HepG2 (cell line): ENCODE data around the gene SKP2. TPM values are rescaled to one million over a fixed set of nuclear protein-coding genes. Genes with fewer than 3 reads are reported as not detected.

Experiments
- ATAC-seq: fragments of 200-7000 bp; cut with Tn5 transposase; 3 replicates; pipeline ENCODE4 v1.9.1; 2020; ENCODE audit warnings: mild to moderate bottlenecking, moderate library complexity
- BruUV-seq: library from RNA; stranded (reverse); fragments of 400-500 nt; replicated peaks from 2 replicates; lab custom pipeline; 2021; lab: Mats Ljungman, UMichigan
- CTCF ChIA-PET: fragments of 300-600 bp; formaldehyde crosslinking; extraction: SDS; loops from one replicate; lab custom pipeline; 2021; ENCODE audit warnings: low total read pairs, inconsistent platforms, low intra/inter-chr PET ratio; lab: Yijun Ruan, JAX
- POLR2A ChIA-PET: fragments of 350-600 bp; sonication (Branson Sonifier 250); formaldehyde crosslinking; loops from one replicate; lab custom pipeline; 2020; ENCODE audit warnings: antibody characterized with exemption, inconsistent platforms; lab: Yijun Ruan, JAX
- DNase-seq: peaks from one replicate; pipeline ENCODE4 v3.0.0-alpha.2; 2015; ENCODE audit warnings: low spot score
- FAIRE-seq: peaks from 3 replicates; lab custom pipeline; 2011; peaks lifted over from hg19 to GRCh38; lab: Jason Lieb, UNC
- H2AFZ ChIP-seq: one replicate; pipeline ENCODE4 v1.6.1; 2011; ENCODE audit warnings: low read length, inconsistent platforms
- H3K27ac ChIP-seq: fragments of 300-600 bp; 3 replicates; pipeline ENCODE4 v1.8.0; 2011; ENCODE audit warnings: mixed run types, mild to moderate bottlenecking, mixed read lengths, low read length, inconsistent platforms; ENCODE audit not compliant: insufficient read depth; ENCODE audit errors: extremely low read length
- H3K27me3 ChIP-seq, 2 experiments: fragments of 200-600 bp in 1 of 2; 2 replicates in 1 of 2; 3 replicates in 1 of 2; pipeline versions ENCODE4 v1.6.0 to v1.8.0; 2011; ENCODE audit warnings: low read length in 2 of 2, mild to moderate bottlenecking in 2 of 2, moderate library complexity in 2 of 2, inconsistent platforms in 1 of 2; ENCODE audit not compliant: insufficient read depth in 2 of 2, control insufficient read depth in 1 of 2
- H3K36me3 ChIP-seq, 2 experiments: fragments of 200-600 bp in 1 of 2; replicated peaks in 1 of 2; 2 replicates in 1 of 2; 3 replicates in 1 of 2; pipeline versions ENCODE4 v1.5.1 to v1.8.0; 2011; ENCODE audit warnings: low read length in 2 of 2, inconsistent platforms in 1 of 2; ENCODE audit not compliant: insufficient read depth in 2 of 2, control insufficient read depth in 1 of 2
- H3K4me1 ChIP-seq: 2 replicates; pipeline ENCODE4 v1.5.1; 2012; ENCODE audit warnings: low read length, inconsistent platforms; ENCODE audit not compliant: insufficient read depth
- H3K4me2 ChIP-seq: 2 replicates; pipeline ENCODE4 v1.6.0; 2011; ENCODE audit warnings: low read depth, low read length, inconsistent platforms
- H3K4me3 ChIP-seq, 3 experiments: fragments of 200-600 bp in 1 of 3; sonication (generic), shearing (Covaris generic) in 1 of 3; replicated peaks in 1 of 3; 2 replicates each; pipeline ENCODE4 v1.5.1; 2011 to 2016; ENCODE audit warnings: low read length in 3 of 3, inconsistent platforms in 2 of 3, low read depth in 2 of 3, mild to moderate bottlenecking in 2 of 3, control low read depth in 1 of 3, mixed read lengths in 1 of 3; ENCODE audit not compliant: insufficient read depth in 1 of 3
- H3K79me2 ChIP-seq: one replicate; pipeline ENCODE4 v1.6.1; 2011; ENCODE audit warnings: low read length, inconsistent platforms; ENCODE audit not compliant: insufficient read depth
- H3K9ac ChIP-seq: 2 replicates; pipeline ENCODE4 v1.6.0; 2011; ENCODE audit warnings: mild to moderate bottlenecking, low read depth, low read length, inconsistent platforms; ENCODE audit not compliant: insufficient read depth
- H3K9me3 ChIP-seq: 2 replicates; pipeline ENCODE4 v1.5.1; 2012; ENCODE audit warnings: mild to moderate bottlenecking, low read length
- H4K20me1 ChIP-seq: 2 replicates; pipeline ENCODE4 v1.6.0; 2011; ENCODE audit warnings: inconsistent platforms, mild to moderate bottlenecking, low read length, moderate library complexity; ENCODE audit not compliant: insufficient read depth
- ASH2L ChIP-seq: fragments of 300-600, 200-600 bp; sonication (generic); IDR thresholded peaks from 2 replicates; pipeline ENCODE4 v1.7.0; 2017; ENCODE audit warnings: low read depth, mild to moderate bottlenecking, moderate library complexity, mixed read lengths, low read length; ENCODE audit not compliant: insufficient read length
- CENPX ChIP-seq: sonication (generic); formaldehyde crosslinking; IDR thresholded peaks from 2 replicates; pipeline ENCODE4 v1.9.0; 2021; ENCODE audit warnings: mild to moderate bottlenecking, missing genetic modification reagents, moderate library complexity
- CERS6 ChIP-seq: sonication (generic); formaldehyde crosslinking; IDR thresholded peaks from 2 replicates; pipeline ENCODE4 v1.5.0; 2020; ENCODE audit warnings: missing genetic modification reagents
- ELF4 ChIP-seq: sonication (generic); formaldehyde crosslinking; IDR thresholded peaks from 2 replicates; pipeline ENCODE4 v1.5.0; 2020; ENCODE audit warnings: missing genetic modification reagents, mild to moderate bottlenecking, moderate library complexity, borderline replicate concordance
- HNRNPLL ChIP-seq: fragments of 200-400 bp; formaldehyde crosslinking; IDR thresholded peaks from 2 replicates; pipeline ENCODE4 v1.6.1; 2017; ENCODE audit warnings: mild to moderate bottlenecking, low read depth, low read length; ENCODE audit not compliant: poor library complexity, severe bottlenecking
- IRF1 ChIP-seq: sonication (generic); formaldehyde crosslinking; IDR thresholded peaks from 2 replicates; pipeline ENCODE4 v1.4.0; 2020; ENCODE audit warnings: low read depth, mild to moderate bottlenecking, missing genetic modification reagents
- KDM1A ChIP-seq: IDR thresholded peaks from 2 replicates; pipeline ENCODE4 v1.6.1; 2016; ENCODE audit warnings: missing compliant biosample characterization
- KDM6A ChIP-seq: IDR thresholded peaks from 2 replicates; pipeline ENCODE4 v1.6.1; 2016; ENCODE audit warnings: low read depth
- ZMAT3 ChIP-seq: sonication (generic); formaldehyde crosslinking; conservative IDR thresholded peaks from 2 replicates; pipeline ENCODE4 v1.7.0; 2021; ENCODE audit warnings: missing genetic modification reagents
- ZNF446 ChIP-seq: sonication (generic); formaldehyde crosslinking; IDR thresholded peaks from 2 replicates; pipeline ENCODE4 v1.5.0; 2020; ENCODE audit warnings: mild to moderate bottlenecking, missing genetic modification reagents
- ZNF775 ChIP-seq: sonication (generic); formaldehyde crosslinking; IDR thresholded peaks from 2 replicates; pipeline ENCODE4 v1.4.0; 2020; ENCODE audit warnings: missing genetic modification reagents, mild to moderate bottlenecking, moderate library complexity, borderline replicate concordance
- ZNF891 ChIP-seq: sonication (generic); formaldehyde crosslinking; IDR thresholded peaks from 2 replicates; pipeline ENCODE4 v1.5.0; 2020; ENCODE audit warnings: mild to moderate bottlenecking, missing genetic modification reagents
- ZSCAN22 ChIP-seq: sonication (generic); formaldehyde crosslinking; IDR thresholded peaks from 2 replicates; pipeline ENCODE4 v1.4.0; 2020; ENCODE audit warnings: mild to moderate bottlenecking, missing genetic modification reagents
- WGBS: methylation state at CpG from one replicate; pipeline ENCODE4 v1.1.6; 2017; ENCODE audit warnings: low lambda C conversion rate; 5-methylcytosine and 5-hydroxymethylcytosine counted together
- in situ Hi-C: cut with HindIII; loops from 2 replicates; pipeline ENCODE4 v1.10.0; 2017; ENCODE audit warnings: low pct_unique_long_range_greater_than_20kb; ENCODE audit not compliant: extremely low pct_ligation_motif_present
- intact Hi-C: fragments of 100-400 bp; cut with micrococcal nuclease; formaldehyde crosslinking; loops from one replicate; pipeline ENCODE4 v1.10.0; 2022; ENCODE audit not compliant: unreplicated experiment
- polyA plus RNA-seq, 8 experiments: library from polyadenylated mRNA; depleted of rRNA in 3 of 8; stranded (reverse) in 7 of 8; unstranded in 1 of 8; fragments of >200 nt; fragmentation: Illumina TruSeq in 4 of 8; extraction: Trizol in 4 of 8; gene quantifications; 2 replicates each; pipeline versions ENCODE4 v1.2.1 to v1.2.3, GENCODE V29; 2011 to 2016; ENCODE audit warnings: low read depth in 4 of 8, missing spikeins in 1 of 8, mixed read lengths in 1 of 8; ENCODE audit not compliant: insufficient read depth in 1 of 8
- total RNA-seq, 5 experiments: library from RNA; depleted of rRNA; stranded (reverse); fragments of >200 nt; fragmentation: Illumina TruSeq; extraction: Trizol; gene quantifications; 2 replicates each; pipeline ENCODE4 v1.2.3, GENCODE V29; 2016; ENCODE audit warnings: low read depth in 1 of 5
- TF ChIP-seq, protein P1 (sequence below): sonication (generic); formaldehyde crosslinking; IDR thresholded peaks from 2 replicates; pipeline ENCODE4 v1.5.0; 2020; ENCODE audit warnings: mild to moderate bottlenecking, missing genetic modification reagents, borderline replicate concordance

The SKP2 gene
- total and polyA plus RNA-seq, 2 of the 13 experiments (the other 11 are each of a cell fraction or from before 2014, with no cell fraction given): 29.6 to 84.1 TPM

DNA sequence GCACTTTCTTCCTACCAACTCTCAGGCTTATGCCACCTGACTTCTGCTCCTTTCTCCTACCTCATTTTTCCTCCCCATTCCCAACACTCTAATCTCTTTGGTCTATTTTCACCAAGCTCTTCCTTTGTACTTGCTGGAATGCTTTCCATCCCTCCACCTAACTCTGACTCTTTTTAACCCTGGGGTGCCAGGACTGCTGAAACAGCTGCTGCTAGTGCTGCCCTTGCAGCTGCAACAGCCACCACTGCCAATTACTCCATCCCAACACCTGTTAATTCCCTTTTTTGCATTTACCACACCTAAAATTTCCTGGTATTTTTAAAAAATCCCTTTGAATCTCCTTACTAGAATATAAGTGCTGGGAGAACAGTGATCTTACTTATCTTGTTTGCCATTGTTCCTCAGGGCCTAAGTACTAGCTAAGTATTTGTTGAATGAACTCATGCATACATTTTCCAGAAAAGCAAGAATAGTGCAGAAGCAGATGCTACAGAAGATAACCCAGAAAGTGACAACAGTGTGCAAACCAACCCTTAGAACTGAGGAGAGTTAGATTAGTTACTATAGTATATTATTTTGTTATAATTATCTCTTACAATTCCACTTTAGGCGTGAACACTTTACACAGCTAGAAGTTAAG lies 78.4 kb downstream of the SKP2 start (continued):
- no peak for TF ChIP-seq ZNF446 (CRISPR knock-in tag)
- no peak for TF ChIP-seq HNRNPLL
- no peak for TF ChIP-seq CERS6
- TF ChIP-seq ZNF775 (CRISPR knock-in tag): no peak
- TF ChIP-seq KDM6A: no peak
- TF ChIP-seq ZNF891: no peak

GRCh38 chr5:36232533-36232932 lies 80.6 kb downstream of the SKP2 start:
- no peaks in the 10 kb centered on the region for H3K36me3 ChIP-seq
- WGBS: 94% methylated on average over 3 of the region's 3 CpGs
- DNase-seq (no peak), FAIRE-seq (no peak), ATAC-seq (no peak)
- ChIA-PET POLR2A (no interaction called here), CTCF (no interaction called here)
- no peaks in the 10 kb centered on the region for H3K27me3 ChIP-seq
- in situ Hi-C loops (no loop called here), intact Hi-C loops (no loop called here)
- H3K9ac ChIP-seq: no peak overlapping the region
- peaks cover 62% of the 10 kb centered on the region for H3K79me2 ChIP-seq
- no peak overlapping the region for H3K4me2 ChIP-seq
- BruUV-seq: no TSS peak
- H2AFZ ChIP-seq: no peak overlapping the region
- no peak overlapping the region for H3K4me3 ChIP-seq
- no peaks in the 10 kb centered on the region for H3K9me3 ChIP-seq
- H3K4me1 ChIP-seq: peaks cover 42% of the 10 kb centered on the region
- H3K27ac ChIP-seq: no peak overlapping the region
- no peaks in the 10 kb centered on the region; the same call in 1 of the 2 replicates for H4K20me1 ChIP-seq
- TF ChIP-seq KDM1A (no peak), ZSCAN22 (CRISPR knock-in tag) (no peak), ASH2L (no peak), ZMAT3 (CRISPR knock-in tag) (no peak), IRF1 (CRISPR knock-in tag) (no peak), CENPX (CRISPR knock-in tag) (no peak), ELF4 (CRISPR knock-in tag) (no peak)
- TF ChIP-seq, protein P1, sequence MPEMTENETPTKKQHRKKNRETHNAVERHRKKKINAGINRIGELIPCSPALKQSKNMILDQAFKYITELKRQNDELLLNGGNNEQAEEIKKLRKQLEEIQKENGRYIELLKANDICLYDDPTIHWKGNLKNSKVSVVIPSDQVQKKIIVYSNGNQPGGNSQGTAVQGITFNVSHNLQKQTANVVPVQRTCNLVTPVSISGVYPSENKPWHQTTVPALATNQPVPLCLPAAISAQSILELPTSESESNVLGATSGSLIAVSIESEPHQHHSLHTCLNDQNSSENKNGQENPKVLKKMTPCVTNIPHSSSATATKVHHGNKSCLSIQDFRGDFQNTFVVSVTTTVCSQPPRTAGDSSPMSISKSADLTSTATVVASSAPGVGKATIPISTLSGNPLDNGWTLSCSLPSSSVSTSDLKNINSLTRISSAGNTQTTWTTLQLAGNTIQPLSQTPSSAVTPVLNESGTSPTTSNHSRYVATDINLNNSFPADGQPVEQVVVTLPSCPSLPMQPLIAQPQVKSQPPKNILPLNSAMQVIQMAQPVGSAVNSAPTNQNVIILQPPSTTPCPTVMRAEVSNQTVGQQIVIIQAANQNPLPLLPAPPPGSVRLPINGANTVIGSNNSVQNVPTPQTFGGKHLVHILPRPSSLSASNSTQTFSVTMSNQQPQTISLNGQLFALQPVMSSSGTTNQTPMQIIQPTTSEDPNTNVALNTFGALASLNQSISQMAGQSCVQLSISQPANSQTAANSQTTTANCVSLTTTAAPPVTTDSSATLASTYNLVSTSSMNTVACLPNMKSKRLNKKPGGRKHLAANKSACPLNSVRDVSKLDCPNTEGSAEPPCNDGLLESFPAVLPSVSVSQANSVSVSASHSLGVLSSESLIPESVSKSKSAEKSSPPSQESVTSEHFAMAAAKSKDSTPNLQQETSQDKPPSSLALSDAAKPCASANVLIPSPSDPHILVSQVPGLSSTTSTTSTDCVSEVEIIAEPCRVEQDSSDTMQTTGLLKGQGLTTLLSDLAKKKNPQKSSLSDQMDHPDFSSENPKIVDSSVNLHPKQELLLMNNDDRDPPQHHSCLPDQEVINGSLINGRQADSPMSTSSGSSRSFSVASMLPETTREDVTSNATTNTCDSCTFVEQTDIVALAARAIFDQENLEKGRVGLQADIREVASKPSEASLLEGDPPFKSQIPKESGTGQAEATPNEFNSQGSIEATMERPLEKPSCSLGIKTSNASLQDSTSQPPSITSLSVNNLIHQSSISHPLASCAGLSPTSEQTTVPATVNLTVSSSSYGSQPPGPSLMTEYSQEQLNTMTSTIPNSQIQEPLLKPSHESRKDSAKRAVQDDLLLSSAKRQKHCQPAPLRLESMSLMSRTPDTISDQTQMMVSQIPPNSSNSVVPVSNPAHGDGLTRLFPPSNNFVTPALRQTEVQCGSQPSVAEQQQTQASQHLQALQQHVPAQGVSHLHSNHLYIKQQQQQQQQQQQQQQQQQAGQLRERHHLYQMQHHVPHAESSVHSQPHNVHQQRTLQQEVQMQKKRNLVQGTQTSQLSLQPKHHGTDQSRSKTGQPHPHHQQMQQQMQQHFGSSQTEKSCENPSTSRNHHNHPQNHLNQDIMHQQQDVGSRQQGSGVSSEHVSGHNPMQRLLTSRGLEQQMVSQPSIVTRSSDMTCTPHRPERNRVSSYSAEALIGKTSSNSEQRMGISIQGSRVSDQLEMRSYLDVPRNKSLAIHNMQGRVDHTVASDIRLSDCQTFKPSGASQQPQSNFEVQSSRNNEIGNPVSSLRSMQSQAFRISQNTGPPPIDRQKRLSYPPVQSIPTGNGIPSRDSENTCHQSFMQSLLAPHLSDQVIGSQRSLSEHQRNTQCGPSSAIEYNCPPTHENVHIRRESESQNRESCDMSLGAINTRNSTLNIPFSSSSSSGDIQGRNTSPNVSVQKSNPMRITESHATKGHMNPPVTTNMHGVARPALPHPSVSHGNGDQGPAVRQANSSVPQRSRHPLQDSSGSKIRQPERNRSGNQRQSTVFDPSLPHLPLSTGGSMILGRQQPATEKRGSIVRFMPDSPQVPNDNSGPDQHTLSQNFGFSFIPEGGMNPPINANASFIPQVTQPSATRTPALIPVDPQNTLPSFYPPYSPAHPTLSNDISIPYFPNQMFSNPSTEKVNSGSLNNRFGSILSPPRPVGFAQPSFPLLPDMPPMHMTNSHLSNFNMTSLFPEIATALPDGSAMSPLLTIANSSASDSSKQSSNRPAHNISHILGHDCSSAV: no peak
